G401 (cell line): ENCODE data around the gene CIDEC. TPM values are rescaled to one million over a fixed set of nuclear protein-coding genes. Genes with fewer than 3 reads are reported as not detected.

Source experiments
- DNase-seq: peaks from one replicate; pipeline ENCODE4 v3.0.0-alpha.2; 2015; ENCODE audit warnings: low spot score
- in situ Hi-C: cut with HindIII; loops from 2 replicates; pipeline ENCODE4 v1.10.0; 2016; ENCODE audit warnings: low sequenced_read_pairs, mixed read lengths
- total RNA-seq: library from RNA; depleted of rRNA; stranded (reverse); fragments of >200 nt; shearing (Covaris generic); gene quantifications from 2 replicates; pipeline ENCODE4 v1.2.3, GENCODE V29; 2014; rRNA removed

Gene CIDEC
- total RNA-seq, 1 experiment from 2014 or later = not detected

GRCh38 chr3:9825451-9826040, 54.5 kb downstream of the CIDEC start:
- no peak for DNase-seq
- in situ Hi-C loops = no loop called here

- DNase-seq = no peak
- in situ Hi-C loops = no loop called here
Observed at GRCh38 chr3:9820946-9821345, 59.1 kb downstream of the CIDEC start.

GRCh38 chr3:9820543-9820942, 59.5 kb downstream of the CIDEC start:
- DNase-seq = no peak
- in situ Hi-C loops = no loop called here

- in situ Hi-C loops = no loop called here
- DNase-seq = no peak
Observed at GRCh38 chr3:9818666-9819335, 61.3 kb downstream of the CIDEC start.

GRCh38 chr3:9817436-9817835, 62.6 kb downstream of the CIDEC start:
- in situ Hi-C loops = no loop called here

More at GRCh38 chr3:9817436-9817835, 62.6 kb downstream of the CIDEC start:
- DNase-seq = no peak

Other genes with a start within 250 kb of the CIDEC start
- 37.7 and 39.1 TPM in 2 replicates for gene MTMR14, start 230.7 kb downstream of the CIDEC start, total RNA-seq
- gene CPNE9, start 176.4 kb downstream of the CIDEC start, total RNA-seq = 0.80 and 3.9 TPM in 2 replicates
- 18.5 and 23.7 TPM in 2 replicates for gene BRPF1, start 148.5 kb downstream of the CIDEC start, total RNA-seq
- 32.1 and 35.3 TPM in 2 replicates for gene OGG1, start 130.3 kb downstream of the CIDEC start, total RNA-seq
- gene CAMK1, start 110.3 kb downstream of the CIDEC start, total RNA-seq = not detected in 2 replicates
- gene TADA3, start 87.8 kb downstream of the CIDEC start, total RNA-seq = 70.0 and 72.1 TPM in 2 replicates
- gene ARPC4, start 87.2 kb downstream of the CIDEC start, total RNA-seq = 231 and 292 TPM in 2 replicates
- 4.6 and 5.4 TPM in 2 replicates for gene TTLL3, start 70.0 kb downstream of the CIDEC start, total RNA-seq
- 82.7 and 98.7 TPM in 2 replicates for gene RPUSD3, start 36.2 kb downstream of the CIDEC start, total RNA-seq
- 25.1 and 30.0 TPM in 2 replicates for gene JAGN1, start 10.4 kb upstream of the CIDEC start, total RNA-seq
- 3.6 and 5.3 TPM in 2 replicates for gene IL17RE, start 22.6 kb upstream of the CIDEC start, total RNA-seq
- 12.2 and 22.5 TPM in 2 replicates for gene IL17RC, start 36.8 kb upstream of the CIDEC start, total RNA-seq
- gene CRELD1, start 53.6 kb upstream of the CIDEC start, total RNA-seq = 13.3 and 30.0 TPM in 2 replicates
- 8.6 and 11.5 TPM in 2 replicates for gene PRRT3, start 72.2 kb upstream of the CIDEC start, total RNA-seq
- 30.3 and 63.2 TPM in 2 replicates for gene EMC3, start 106.6 kb upstream of the CIDEC start, total RNA-seq
- gene FANCD2, start 146.2 kb upstream of the CIDEC start, total RNA-seq = 17.8 and 43.1 TPM in 2 replicates
- gene FANCD2OS, start 228.0 kb upstream of the CIDEC start, total RNA-seq = not detected in 2 replicates
- 114 and 121 TPM in 2 replicates for gene BRK1, start 235.4 kb upstream of the CIDEC start, total RNA-seq